EH (cell line): ENCODE data around the gene CA10.
A peak's percentile ranks its signal among the peaks of the same experiment; 100 is the strongest.

Experiments used
- DNase-seq: peaks from one replicate; pipeline ENCODE4 v3.0.0-alpha.2; 2015; ENCODE audit warnings: low read depth

The CA10 gene

DNA sequence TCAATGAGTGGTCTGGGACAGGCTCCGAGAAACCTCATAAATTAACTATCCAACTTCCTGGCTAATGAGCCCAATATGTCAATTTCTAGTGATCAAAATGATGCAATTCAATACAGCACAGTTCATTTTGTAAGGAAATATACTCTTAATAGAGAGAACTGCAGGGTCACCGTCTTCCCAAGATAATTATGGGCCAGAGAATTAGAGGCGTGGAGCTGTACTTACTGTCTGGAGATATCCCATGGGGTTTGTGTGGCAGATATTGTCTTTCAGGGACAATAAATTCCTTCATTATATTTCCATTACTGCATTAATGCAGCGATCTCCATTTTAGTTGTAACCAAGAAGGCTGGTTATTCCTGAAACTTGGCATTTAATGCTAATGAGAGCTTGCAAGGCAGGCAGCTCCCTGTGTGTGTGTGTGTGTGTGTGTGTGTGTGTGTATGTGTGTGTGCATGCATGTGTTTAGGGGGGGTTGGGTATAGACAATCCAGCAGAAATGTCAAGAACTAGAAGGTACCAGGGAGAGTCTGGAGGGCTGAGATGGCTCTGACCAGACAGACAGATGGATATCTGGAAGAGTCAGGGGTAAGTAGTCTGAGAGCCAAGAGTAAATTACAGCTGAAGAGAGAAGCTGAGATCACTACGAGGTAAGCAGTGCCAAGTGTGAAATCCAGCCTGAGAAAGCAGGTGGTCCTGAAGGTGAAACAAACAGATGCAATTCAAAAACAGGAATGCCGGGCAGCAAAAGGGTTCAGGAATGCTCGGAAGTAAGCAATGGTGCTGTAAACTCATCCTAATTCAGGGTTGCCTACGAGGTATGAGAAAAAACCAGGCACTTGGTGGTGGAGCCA lies 393.0 kb downstream of the CA10 start:
- DNase-seq: no peak

DNA sequence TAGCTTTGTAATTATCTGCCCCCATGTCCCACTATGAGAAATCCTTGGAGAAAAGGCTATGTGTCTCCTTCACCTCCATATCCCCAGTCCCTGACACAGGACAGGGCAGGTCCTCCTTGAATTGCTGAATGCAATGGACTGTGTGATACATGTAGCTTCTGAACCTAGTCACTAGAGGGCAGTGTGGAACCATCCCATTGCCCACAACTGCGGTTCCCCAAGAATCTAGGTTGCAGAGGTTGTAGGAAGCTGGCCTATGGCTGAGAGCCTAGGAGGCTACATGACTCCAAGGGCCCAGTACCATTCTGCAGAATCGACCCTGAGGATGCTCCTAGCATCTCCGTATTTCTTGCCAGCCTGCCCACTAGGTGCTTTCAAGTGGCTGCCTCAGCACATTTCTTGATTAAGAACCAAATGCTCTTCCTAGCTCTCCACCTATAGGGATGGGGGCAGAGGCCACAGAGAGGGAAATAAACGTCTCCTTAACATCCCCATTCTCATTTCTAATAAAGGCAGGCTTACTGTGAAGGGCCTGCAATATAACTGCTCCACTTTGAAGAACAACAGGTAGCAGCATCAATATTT lies 394.0 kb downstream of the CA10 start:
- peak; percentile 57 for DNase-seq

DNA sequence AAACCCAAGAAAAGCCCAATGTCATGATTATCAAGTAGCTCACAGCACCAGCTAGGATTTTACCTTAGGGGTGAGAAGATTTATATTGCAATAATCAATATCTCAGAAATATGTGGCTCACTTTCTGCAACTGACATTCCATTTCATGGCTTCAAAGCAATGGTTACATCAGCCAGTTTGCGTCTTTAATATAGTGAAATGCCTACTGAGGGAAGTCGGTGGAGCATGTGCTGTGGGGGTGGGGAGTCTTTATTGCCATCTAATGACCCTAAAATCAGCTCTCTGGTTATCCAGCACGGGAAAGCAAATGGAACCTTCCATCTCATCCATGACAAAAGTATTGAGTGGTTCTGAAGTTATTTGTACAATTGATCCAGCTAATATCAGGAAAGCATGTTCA lies 395.5 kb downstream of the CA10 start:
- no peak for DNase-seq

DNA sequence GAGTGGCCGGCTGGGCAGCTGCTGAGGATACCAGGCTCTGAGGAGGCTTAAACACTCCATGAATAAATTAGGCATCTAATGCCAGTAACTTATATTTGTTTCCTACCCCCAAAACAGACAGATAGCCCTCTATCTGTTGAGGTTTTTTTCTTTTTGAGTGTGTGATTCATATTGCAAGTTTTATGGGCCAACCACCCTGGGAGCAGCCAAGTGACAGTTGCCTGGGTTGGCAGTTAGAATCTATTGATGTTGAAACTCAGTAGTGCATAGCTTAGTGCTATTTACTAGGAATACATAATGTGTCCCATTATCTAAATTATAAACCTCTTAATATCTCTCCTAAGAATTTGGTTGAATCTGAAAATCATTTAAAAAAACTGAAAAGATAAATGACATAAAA lies 397.4 kb downstream of the CA10 start:
- DNase-seq: no peak

DNA sequence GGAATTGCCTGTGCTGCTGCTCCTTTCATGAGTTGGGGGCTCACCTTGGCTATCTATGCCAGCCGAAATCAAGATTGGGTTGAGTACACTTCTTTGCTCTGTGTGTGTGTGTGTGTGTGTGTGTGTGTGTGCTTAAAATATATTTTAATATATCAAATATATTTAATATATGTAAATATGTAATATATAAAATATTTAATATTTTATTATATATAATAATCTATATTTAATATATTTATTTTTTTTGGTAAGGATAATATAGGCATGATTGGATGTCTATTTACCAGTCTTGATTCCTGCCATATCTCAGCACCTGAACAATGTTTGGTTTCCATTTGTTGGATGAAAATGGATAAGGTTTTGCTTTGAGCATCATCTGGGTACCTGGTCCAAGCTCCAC lies 399.3 kb downstream of the CA10 start:
- DNase-seq: no peak

DNA sequence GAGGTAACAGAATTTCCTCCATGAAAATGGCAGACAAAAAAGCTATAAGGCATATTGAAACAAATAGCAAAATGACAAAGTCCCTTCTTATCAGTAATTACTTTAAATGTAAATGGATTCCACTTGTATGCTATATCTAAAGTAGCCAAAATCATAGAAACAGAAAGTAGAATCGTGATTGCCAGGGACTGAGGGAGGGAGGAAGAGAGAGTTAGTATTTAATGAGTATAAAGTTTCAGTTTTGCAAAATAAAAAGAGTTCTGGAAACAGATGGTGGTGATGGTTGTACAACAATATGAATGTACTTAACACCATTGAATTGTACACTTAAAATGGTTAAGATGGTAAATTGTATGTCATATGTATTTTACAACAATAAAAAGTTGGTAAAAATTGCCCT lies 407.4 kb downstream of the CA10 start:
- DNase-seq: no peak

DNA sequence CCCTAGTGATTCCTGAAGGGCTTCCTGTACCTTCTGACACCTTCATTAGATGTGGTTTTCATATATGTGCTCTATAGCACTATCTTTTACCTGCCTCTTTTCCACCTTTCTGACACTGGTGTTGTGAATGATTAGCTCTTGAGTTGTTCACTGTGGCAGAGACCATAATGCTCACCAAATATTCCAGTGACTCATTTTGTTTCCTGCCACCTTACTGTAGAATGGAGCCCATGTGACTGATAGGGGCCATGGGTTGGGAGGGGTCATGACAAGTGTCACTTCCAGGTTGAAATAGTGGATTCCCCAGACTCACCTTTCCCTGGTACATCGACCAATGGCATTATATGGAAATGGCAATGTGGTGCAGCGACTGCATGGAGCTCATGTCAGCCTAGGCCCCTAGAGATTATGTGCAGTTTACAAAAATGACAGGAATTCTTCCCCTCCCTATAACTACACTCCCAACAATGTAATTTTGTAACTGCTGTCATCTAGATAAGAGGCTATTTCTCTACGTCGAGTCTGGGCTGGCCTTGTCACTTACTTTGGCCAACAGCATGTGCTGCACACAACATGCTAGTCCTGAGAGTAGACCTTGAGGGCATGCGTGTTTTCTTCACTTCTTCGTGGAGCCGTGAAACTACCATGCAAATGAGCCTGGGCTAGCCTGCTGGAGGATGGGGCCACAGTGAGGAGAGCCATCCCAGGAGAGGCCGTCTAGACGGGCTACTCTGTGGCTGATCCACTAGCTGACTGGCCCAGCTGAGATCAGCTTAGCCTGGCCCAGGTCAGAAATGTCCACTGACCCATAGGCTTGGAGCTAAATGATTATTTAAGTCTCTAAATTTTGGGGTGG lies 409.5 kb downstream of the CA10 start:
- no peak for DNase-seq

DNA sequence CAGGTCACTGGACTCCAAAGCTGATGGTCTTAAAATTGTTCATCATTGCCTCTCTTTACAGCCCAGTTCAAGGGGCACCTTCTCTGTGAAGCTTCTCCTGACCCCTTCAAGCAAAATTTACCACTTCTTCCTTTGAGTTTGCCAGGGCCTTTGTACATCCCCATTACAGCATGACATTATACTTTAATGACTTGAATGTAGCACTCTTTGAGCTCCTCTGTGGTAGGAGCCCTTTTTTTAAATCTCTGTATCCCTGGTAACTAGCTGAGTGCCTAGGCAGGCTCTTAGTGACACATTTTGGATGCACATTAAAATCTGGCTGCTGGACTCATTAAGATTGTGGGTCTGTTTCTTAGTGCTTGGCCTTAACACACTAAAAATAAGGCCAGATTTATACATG lies 412.1 kb downstream of the CA10 start:
- DNase-seq: no peak

DNA sequence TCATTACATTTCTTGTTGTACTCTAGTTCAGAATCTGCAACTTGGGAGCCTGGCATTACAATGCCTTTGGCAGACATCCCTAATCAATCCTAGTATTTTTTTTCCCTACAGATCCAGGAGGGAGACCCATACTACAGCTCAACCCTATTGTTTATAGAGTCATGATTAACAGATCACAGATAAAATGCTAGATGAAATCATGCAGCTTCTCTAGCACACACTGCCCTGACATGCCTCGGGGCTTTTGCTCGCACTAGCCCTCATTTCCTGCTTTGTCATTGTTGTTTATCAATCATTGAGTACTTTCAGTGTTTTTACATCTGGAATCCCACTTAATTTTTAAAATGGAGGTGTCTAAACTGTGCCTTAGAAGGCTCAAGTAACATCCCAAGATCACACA lies 412.5 kb downstream of the CA10 start:
- no peak for DNase-seq

DNA sequence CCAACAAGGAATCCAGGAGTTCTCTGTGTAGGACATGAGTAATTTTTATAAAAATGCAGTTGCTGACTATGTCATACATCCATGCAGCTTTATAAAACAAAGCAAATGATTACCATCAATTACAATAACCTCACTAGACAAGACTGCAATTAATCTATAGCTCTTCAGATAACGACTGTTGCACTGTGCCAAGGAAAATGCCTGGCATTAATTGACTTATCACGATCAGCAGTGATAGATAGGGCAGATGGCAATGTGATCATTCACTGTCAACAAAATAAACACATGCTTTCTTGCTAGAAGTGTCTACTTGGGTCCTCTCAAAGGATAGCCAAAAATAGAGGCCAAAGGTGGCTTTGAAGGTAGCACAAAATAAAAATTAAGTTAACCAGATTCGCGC lies 415.0 kb downstream of the CA10 start:
- DNase-seq: no peak

DNA sequence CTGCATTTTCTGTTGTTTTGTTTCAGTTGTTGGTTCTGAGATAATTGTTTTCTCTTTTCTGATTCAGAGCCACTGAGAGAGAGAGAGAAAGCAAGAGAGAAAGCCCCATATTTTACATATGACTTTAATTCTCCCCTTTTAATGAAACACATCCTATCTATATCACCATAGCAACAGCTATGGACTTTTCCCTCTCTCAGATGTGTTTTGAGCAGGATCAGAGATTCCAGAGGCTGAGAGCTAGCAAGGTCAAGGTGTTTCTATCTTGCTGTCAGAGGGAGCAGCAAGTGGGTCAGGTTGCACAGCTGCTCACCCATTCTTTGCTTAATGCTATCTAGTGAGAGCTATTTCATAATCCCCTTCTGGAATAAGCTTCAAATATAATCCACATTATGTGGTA lies 415.9 kb downstream of the CA10 start:
- DNase-seq: no peak

DNA sequence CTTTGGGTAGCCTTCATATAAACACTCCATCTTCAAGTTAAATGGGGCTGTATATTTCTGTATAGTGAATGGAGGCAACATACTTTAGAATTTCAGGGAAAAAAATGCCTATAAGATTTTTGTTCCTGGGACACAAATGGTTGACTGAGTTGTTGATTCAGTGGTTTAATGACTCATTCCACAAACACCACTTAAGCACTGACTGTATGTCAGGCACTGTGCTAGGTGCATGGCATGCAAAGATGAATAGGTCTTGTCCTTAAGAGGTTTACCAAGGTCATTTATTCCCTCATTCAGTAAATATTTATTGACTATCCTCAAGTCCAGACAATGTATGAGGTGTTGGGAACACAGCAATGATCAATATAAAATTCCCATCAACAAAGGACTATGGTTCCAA lies 417.1 kb downstream of the CA10 start:
- DNase-seq: no peak

DNA sequence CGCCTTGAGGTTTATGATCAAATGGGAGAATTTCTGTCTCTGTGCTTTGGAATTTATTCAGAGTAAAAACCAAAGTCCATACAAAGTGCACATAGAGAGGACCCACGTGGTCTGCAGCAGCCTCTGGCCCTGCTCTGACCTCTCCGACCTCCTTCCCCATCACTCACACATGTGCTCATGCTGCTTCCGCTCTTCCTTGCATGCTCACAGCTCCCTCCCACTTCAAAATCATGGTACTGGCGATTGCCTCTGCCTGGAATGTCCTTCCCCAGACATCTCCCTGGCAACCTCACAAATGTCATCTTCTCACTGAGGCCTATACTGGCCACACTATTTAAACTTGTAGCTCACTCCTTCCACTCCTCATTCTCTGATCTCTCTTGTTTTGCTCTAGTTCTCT lies 418.0 kb downstream of the CA10 start:
- DNase-seq: no peak

DNA sequence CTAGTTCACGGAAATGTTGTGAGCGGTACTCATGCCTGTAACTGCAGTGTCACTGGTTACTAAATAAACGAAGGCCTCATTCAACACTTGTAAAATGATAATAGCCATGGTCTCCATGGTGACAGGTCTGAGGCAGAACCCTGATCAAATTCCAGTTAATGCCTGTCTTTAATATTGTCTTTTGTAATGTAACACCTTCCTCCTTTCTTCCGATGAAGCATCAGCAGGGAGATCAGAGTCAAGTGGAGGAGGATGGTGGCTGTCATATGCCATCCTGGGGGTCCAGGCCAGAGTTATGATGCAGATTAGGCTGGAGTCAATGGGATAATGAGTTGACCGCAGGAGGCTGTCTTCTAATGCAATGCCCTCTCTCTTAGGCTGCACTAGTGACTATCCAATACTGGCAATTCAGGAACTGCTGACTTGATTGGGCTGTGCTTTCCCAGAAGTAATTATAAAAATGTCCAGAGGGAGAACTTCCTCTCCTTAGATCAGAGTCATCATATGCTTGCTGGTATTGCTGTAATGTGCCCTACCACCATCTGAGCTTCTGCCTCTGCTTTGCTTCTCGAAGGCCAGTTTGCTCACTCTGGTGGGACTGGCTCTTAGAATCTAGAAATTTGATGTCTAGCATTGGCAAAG lies 419.1 kb downstream of the CA10 start:
- DNase-seq: no peak

DNA sequence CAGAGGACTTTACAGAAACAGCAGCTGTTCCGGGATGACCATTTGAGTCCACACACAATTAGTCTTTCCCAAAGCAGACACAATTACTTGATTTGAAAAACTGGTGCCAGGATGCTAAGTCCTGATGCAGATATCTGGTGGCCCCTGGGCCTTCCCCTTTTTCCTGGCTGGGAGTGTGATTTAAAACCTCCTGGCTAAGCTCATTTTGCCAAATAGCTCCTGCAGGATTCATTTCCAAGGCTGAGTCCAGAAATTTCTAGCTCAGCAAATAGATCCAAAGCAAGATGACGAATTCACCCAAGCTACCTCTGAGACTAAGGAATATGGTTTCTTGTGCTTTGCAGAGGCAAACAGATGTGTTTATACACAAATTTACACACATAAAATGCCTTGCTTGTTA lies 422.2 kb downstream of the CA10 start:
- no peak for DNase-seq

DNA sequence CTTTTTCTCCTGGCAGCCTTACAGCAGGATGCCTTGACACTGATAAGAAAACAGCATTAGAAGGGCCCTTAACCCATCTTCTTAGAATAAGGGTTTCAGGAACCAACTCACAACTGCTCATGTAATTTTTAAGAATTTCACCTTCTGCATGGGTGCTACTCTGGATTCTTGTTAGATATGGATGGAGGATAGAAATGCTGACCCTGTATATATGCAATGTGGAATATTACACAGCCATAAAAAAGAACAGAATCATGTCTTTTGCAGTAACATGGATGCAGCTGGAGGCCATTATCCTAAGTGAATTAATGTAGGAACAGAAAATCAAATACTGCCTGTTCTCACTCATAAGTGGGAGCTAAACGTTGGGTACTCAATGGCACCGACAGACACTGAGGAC lies 423.5 kb downstream of the CA10 start:
- DNase-seq: no peak

DNA sequence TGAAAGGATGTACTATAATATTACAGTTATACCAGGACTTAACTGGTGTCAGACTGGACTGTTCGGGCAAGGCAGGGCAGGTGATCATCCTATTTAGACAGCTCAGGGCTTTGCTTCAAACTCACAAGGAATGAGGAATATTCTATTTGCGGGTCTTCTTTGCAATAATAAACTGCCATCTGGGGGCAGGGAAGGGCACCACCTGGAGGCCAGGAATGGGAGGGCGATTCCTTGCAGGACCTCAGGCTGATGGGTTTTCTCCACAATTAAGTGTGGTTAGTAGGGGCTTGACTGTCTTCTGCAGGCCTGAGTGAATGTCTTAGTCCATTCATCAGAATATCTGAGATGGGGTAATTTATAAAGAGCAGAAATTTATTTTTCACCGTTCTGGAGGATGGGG lies 424.1 kb downstream of the CA10 start:
- no peak for DNase-seq

DNA sequence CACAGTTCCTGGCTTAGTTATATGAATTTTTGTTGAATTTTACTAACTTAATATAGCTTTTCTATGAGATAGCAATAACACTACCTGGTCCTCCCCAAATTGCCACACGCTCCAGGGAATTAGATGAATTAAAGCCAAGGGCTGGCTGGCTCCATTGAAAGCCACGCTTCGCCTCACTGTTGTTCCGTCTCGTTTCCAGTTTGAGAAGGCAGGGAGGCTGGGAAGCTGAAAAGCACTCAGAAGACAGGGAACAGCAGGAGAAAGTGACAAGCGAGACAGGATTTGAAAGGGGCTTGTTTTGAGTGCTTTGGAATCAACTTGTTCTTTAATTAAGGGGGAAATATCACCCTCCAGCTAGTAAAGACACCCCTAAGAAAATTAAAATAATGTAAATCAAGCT lies 425.3 kb downstream of the CA10 start:
- no peak for DNase-seq

DNA sequence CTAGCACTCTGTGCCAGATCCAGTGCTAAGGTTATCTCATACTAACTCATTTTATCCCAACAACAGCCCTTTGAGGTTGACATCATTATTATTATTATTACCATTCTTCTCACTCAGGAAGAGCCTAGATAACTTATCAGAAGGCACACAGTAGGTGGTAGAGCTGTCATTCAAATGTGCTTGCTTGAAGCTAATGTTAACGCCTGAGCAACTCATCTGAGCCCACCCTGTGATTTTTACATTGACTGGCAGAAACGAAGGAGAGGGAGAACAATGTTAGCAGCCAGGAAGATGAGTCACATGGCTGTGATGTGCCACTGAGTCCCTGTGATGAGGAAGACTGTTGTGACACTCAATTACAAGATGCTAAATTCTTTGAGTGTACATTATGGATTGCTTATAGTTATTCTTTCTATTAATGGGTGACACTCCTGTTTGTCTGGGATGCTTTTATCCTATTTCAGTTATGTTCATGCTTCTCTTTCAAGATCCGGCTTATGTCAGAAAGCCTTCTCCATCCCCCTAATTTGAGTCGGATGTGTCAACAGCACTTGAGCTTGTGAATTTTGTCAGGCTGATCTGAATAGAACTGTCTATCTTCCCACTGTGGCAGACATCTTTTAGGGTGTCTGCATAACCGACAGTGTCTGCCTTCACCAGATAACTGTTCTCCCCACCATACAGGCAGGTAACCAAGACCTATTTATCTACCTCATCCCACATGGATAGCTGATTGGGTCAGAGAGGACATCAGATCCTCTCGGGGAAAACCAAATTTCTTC lies 426.4 kb downstream of the CA10 start:
- DNase-seq: no peak

DNA sequence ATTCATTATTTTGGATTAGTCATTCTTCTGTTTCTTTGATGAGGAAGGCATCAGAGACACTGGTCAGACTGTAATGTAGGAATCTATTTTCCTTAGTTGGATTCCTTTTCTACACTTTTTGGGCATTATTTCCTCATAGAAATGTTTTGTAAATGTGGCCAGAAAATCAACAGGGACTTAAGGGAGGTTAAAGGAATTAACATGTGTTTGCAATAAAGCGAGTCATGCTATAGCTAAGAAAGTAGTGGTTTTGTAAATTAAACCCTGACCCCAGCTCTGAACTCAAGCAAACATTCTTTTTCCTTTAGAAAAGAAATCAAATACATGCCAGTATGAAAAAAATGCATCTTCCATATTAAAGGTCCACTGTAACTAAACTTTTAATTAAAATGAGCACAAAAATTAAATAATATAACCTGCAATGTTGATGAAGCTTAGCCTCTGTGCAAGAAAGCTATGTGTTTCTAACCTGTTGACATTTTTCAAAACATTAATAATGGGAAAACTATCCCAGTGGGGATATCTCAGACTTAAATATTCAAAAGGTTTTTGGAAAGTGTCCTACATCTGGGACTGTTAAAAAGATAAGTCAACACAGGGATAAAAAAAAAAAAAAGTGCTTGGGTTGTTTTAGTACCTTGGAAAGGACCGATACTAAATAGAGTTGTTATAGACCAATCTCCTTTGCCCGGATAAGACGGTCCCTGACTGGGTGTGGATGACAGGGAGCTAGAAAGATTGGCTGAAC lies 428.0 kb downstream of the CA10 start:
- no peak for DNase-seq

DNA sequence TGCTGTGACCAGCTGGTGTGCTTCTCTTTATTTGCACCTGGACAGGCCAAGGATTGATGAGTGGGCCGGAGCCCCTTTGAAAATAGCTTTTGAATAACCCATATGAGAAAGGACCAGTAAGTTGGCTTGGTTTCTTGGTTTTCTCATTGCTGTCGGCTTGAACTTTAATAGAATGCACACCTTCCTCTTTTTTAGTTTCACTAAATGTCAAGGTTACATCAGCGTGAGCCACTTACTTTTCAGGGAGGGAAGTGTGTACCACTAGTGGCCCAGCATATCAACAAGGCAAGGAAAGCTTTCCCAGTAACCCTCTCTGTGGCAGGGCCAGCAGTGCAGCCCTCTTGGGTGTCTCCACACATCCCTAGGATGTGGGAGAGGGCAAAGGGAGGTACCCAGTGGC lies 433.3 kb downstream of the CA10 start:
- no peak for DNase-seq
